ENCODE data around the gene NMNAT3.

NMNAT3 gene

DNA sequence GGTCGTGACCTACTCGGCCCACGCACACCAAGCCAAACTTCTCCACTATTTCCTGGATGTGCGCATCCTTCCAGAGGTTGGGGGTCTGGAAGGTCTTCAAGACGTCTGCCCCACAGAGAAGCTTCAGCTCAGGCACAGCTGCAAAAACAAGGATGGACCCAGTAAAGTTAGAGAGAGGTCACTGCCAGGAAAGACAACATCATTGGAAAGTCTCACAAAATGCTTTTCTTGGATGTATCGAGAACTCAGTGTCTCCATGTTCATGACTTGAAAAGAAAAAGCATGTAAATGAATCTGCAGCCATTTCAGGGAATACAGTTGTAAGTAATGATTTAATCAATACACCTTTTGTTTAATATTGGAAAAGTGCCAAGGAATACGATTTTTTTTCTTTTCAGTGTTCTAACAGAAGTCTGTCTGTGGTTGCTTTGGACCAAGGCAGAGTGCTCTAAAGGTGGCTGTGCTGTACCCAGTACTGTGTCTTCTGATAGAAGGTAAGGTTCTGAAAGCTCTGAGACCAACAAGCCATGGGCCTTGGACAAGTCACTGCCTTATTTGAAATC, 116.4 kb downstream of the NMNAT3 start:
- in situ Hi-C loops (cut with HindIII; ENCODE audit: low sequenced_read_pairs) = no loop called here
- TF ChIP-seq CTCF (IDR thresholded peaks at IDR 0.05; ENCODE audit: low read depth, low read length, missing control alignments) = no peak
- no peak for DNase-seq (ENCODE audit: low read depth)
- H3K4me3 ChIP-seq (ENCODE audit: low read depth, low read length) = no peak overlapping the region

GRCh38 chr3:139560411-139560810, 117.4 kb downstream of the NMNAT3 start:
- no peak overlapping the region for H3K4me3 ChIP-seq (ENCODE audit: low read depth, low read length)
- TF ChIP-seq CTCF (IDR thresholded peaks at IDR 0.05; ENCODE audit: low read depth, low read length, missing control alignments) = no peak
- in situ Hi-C loops (cut with HindIII; ENCODE audit: low sequenced_read_pairs) = no loop called here
- no peak for DNase-seq (ENCODE audit: low read depth)

DNA sequence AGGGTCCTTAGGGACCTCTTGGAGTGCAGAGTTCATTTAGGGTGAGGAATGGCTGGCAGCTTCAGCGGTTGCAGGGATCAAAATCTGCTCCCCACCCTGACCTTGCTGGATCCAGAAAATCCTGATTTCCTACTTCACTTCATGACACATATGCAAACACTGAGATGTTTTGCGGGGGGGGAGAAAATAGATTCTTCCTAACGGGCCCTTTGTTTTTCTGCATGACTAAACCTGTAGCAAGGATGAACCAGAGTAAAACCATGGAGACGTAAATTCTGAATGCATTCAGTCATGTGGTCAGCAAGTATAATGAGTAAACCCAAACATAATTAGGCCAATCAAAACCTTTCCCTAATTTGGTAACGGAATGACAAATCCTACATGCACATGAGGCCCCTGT, 118.2 kb downstream of the NMNAT3 start:
- H3K4me3 ChIP-seq (ENCODE audit: low read depth, low read length) = no peak overlapping the region
- TF ChIP-seq CTCF (IDR thresholded peaks at IDR 0.05; ENCODE audit: low read depth, low read length, missing control alignments) = no peak
- in situ Hi-C loops (cut with HindIII; ENCODE audit: low sequenced_read_pairs) = no loop called here
- DNase-seq (ENCODE audit: low read depth) = no peak

GRCh38 chr3:139558351-139559266, 119.2 kb downstream of the NMNAT3 start:
- DNase-seq (ENCODE audit: low read depth) = no peak
- no peak for TF ChIP-seq CTCF (IDR thresholded peaks at IDR 0.05; ENCODE audit: low read depth, low read length, missing control alignments)
- in situ Hi-C loops (cut with HindIII; ENCODE audit: low sequenced_read_pairs) = no loop called here
- no peak overlapping the region for H3K4me3 ChIP-seq (ENCODE audit: low read depth, low read length)

GRCh38 chr3:139557041-139557440, 120.7 kb downstream of the NMNAT3 start:
- DNase-seq (ENCODE audit: low read depth) = no peak
- in situ Hi-C loops (cut with HindIII; ENCODE audit: low sequenced_read_pairs) = no loop called here
- no peak for TF ChIP-seq CTCF (IDR thresholded peaks at IDR 0.05; ENCODE audit: low read depth, low read length, missing control alignments)
- H3K4me3 ChIP-seq (ENCODE audit: low read depth, low read length) = no peak overlapping the region

DNA sequence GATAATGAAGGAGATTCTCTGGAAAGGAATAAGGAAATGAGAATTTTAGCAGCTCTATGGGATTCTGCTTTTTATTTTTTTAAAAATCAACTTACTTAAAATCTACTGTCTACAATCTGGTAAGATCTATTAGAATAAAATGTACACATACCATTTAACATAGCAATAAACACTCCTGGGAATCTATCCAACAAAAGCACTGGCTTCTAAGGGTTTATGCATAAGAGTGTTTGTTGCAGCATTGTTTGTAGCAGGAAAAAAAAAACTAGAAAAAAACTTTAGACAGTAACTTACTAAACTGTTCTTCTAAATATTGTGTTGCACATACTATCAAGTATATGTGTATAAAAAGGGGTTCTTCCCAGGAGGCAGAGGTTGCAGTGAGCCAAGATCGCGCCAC, 122.5 kb downstream of the NMNAT3 start:
- in situ Hi-C loops (cut with HindIII; ENCODE audit: low sequenced_read_pairs) = no loop called here
- no peak for TF ChIP-seq CTCF (IDR thresholded peaks at IDR 0.05; ENCODE audit: low read depth, low read length, missing control alignments)
- no peak for DNase-seq (ENCODE audit: low read depth)
- no peak overlapping the region for H3K4me3 ChIP-seq (ENCODE audit: low read depth, low read length)
